ENCODE data around the gene APOL1. TPM values are rescaled to one million over a fixed set of nuclear protein-coding genes. Genes with fewer than 3 reads are reported as not detected.
"Not testable (repeated sequence)": the region's sequence is repeated elsewhere in the genome, so short reads cannot be mapped to it uniquely, and the experiment has no call there.

Gene APOL1
- polyA plus RNA-seq, 1 donor = 4.3 TPM

DNA sequence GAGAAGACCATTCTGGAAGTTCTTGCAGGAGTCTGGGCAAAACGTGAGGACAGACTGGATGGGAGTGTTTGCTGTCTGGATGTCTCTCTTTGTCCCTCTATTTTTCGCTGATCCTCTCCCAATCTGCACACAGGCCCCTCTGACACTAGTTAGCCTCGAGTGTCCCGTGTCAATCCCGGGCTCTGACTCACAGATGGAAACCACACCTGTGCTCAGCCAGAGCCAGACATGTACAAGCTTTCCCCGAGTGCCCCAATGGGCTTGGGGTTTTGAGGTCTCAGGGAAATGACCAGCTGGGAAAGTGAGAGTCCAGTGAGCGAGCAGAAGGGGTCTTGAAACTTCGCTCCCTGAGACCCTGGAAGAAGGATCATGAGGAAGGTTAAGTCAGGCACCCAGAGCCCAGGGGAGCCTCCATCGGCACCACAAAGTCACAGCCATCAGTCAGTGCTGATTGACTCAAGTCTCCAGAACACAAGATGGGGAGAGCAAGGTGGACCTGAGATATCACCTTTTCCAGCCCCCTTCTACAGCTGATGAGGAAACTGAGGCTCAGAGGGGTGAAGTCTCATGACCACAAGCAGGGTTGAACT, 27.5 kb upstream of the APOL1 start:
- no peak for DNase-seq (ENCODE audit: low read depth)

DNA sequence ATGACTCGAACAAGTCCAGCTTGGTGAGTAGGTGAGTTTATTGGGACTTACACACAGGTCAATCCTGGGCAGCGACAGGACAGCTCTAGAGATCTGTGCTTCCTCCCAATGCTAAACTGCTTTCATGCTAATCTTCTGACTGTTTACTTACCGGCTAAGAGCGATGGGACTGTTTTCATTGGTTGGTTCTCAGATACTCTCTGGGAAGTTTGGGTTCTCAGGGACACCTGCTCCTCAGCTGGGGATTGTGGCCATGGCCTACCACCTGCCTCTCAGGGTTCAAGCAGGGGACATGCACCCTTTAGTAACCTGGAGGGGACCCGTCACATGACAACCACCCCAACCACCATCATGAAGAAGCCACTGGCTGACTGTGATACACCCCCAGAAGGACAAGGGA, 26.7 kb upstream of the APOL1 start:
- no peak for DNase-seq (ENCODE audit: low read depth)

DNA sequence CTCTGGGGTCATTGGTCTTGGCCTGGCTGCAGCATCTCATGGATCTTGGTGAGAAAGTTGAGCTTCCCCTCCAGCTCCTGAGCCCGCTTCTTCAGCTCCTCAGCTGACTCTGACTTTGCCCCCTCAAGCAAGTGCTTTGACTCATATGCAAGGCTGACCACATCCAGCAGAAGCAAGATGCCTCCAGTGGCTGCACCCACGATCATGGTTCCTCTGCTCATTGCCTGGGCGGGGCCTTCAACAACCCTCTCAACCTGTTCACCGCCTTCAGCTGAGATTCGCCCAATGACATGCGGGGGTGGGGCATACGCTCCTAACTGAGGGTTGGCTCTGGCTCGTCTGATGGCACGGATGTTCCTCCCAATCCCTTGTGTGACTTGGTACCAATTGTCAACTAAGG, 25.5 kb upstream of the APOL1 start:
- no peak for DNase-seq (ENCODE audit: low read depth)

DNA sequence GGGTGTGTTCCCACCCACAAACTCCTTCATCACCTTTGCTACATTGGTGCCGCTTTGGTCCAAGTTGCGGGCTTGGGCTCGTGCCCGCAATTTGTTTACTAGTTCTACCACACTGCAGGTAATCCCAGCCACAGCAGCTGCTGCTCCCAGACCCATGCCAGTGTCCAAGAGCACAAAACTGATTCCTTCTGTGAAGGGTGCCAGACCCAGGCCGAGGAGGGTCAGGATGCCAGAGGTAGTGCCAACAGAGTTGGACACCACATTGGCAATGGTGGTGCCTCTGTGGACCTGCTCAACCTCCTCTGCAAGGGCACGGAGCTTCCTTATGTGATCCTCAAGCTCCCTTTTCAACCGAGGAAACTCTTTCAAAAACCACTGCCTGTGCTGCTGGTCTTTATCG, 25.1 kb upstream of the APOL1 start:
- DNase-seq (ENCODE audit: low read depth) = no peak

DNA sequence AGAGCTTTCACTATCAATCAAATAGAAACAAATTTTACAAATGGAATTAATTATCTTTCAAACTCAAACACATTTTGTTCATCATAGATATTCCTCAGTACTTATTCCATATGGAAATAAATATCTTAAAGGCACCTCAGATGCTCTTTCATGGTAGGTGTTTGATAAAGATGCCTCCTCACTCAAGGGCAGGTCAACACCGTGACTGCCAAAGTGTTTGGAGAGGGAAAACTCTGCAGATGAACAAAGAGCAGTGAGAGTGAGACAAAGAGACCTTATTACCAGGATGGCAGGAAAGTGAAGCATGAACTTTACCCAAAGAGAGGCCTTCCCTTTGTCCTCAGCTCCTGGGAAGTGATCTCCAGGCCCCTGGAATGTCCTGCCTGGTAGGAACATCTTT, 24.6 kb upstream of the APOL1 start:
- DNase-seq (ENCODE audit: low read depth) = not testable (repeated sequence)

DNA sequence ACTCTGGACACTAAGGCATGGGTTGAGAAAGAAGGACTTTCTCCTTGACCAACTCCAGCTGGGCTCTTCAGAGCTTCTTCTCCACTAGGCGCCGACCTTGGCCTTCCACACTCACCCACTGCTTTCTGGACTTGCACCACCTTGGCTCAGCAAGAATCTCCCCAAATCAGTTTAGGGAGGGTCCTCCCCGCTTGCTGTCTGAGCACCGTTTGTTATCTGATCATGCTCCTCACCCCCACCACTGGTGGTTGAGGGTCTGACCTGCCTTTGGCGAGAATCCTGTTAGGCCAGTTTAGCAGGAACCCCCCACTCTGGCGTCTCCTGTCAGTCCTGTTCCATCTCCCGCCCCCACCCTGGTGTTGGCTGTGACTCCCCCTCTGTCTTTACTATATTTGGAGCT, 24.0 kb upstream of the APOL1 start:
- no peak for DNase-seq (ENCODE audit: low read depth)

DNA sequence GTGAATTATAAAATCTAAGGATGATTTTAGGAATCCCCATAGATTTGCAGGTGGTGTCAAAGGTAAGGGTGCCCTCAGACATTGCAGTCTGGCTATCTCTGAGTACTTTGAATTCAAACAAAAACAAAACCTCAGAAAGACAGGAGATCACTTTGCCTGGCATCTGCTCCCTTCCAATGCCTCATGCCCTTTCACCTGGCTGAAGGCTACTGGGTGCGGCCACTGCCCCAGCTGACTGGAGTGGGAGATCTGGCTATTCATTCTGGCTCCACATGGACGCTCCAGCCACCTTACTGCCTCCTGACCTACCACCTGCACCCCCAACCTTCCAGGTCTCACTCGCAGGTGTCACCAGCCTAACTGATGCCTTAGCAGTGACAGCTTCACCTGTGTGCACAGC, 23.3 kb upstream of the APOL1 start:
- not testable (repeated sequence) for DNase-seq (ENCODE audit: low read depth)

DNA sequence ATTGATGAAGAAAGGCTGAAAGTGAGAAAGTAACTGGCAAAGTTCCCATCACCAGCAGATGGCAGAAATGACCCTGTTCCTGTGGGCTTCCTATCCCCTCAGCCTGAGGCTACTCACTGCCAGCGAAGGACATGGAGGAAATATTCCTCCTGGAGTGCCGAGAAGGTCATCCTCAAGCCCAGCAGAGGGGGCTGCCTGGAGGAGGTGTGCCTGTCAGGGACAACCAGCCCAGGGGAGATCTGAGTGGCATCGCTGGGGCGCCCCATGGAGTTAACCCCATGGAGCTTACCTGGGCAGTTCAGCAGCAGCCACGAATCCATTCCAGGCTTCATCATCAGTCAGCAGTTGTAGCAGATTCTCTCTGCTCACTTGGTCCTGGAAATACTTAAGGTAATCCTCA, 21.9 kb upstream of the APOL1 start:
- not testable (repeated sequence) for DNase-seq (ENCODE audit: low read depth)

DNA sequence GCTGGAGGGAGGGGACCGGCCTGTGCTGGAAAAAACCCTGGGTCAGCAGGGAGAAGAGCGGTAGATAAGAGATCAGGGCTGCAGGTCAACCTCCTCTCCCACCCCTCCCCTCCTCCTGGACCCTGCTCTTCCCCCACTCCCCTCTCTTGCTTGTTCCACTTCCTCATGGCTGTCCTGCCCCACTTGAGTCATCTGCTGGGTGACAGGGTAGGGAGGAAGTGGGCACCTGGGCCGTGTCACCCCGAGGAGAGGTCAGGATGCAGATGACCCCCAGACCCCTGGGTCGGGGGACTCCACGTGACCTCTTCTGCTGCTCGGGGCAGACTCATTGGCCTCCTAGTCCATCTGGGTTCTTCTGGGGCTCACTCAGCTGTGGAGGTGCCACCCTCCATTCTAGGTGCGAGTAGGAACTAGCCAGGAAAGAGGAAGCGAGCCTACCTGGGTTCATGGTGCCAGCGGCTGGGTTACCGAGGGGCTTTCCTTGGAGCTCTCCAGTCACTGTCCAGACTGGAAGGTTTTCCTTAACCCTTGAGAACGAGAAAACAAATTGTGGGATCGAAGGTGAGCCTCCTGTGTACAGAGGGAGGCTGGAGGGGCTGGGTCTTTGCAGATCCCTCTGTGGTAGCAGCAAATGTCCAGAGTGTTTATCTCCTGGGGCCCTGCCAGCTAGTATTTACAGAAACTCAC, 20.1 kb upstream of the APOL1 start:
- no peak for DNase-seq (ENCODE audit: low read depth)

DNA sequence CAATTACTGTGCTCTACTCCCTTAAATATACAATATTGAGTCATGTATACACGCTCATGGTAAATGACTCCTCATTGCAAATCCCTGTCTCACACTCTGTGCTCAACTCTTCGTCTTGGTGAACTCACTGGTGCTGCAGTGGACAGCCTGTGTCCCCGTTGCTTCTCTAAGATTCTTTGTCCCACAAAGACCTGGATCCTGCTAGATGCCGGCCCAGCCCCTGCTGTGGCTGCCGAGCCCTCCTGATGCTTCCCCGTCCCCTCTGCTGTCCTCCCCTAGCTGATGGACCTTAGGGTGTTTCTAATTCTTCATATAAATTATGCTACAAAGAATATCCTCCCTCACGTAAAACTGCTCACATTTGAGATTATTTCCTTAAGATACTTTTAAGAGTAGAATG, 19.1 kb upstream of the APOL1 start:
- DNase-seq (ENCODE audit: low read depth) = no peak

DNA sequence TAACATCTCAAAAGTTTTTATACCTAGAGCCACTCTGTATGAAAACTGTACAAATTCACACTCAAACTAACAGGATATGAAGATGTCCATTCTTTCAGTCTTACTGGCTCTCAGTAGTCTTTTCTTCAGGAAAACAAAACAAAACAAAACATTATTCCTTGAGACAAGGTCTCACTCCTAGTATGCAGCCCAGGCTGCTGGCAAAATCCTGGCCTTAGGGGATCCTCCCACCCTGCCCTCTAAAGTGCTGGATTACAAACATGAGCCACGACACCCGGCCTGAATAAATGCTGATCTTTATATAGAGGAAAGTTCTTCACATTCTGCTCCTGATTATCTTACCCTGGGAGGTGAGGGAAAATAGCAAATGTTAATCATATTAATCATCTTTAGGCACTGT, 18.7 kb upstream of the APOL1 start:
- no peak for DNase-seq (ENCODE audit: low read depth)

DNA sequence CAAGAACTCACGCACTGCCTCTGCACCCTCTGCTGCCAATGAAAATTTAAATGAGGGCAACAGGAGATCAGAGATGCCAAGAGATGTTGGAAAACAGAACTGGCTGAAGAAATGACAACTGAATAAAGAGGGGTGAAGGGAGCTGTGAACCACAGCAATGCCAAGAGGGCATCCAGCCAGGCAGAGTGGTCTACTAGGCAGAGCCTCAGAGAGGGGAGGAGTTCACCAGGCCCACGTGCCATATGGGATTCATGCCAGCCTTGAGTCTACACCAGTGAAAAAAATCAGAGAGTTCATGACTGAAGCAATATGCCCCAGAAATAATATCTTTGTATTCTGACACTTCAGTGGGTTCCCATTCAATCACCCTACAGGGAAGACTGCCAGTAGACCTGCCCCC, 18.0 kb upstream of the APOL1 start:
- DNase-seq (ENCODE audit: low read depth) = no peak

DNA sequence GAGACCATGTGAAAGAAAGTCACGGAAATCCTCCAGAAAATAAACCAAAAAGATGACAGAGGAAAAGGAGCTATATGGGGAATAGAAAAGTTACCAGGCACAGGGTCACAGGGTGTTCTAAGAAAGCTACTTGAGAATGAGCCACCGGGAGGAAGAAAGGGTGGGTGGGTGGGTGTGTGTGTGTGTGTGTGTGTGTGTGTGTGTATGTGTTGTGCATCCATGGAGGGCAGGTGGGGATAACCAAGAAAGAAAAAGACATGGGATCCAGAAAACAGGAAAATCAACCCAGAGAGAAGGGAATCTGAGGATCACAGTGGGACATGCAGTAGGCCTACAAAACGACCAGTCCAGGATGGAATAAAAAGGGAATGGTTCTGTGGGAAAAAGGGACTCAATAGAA, 17.3 kb upstream of the APOL1 start:
- DNase-seq (ENCODE audit: low read depth) = no peak

DNA sequence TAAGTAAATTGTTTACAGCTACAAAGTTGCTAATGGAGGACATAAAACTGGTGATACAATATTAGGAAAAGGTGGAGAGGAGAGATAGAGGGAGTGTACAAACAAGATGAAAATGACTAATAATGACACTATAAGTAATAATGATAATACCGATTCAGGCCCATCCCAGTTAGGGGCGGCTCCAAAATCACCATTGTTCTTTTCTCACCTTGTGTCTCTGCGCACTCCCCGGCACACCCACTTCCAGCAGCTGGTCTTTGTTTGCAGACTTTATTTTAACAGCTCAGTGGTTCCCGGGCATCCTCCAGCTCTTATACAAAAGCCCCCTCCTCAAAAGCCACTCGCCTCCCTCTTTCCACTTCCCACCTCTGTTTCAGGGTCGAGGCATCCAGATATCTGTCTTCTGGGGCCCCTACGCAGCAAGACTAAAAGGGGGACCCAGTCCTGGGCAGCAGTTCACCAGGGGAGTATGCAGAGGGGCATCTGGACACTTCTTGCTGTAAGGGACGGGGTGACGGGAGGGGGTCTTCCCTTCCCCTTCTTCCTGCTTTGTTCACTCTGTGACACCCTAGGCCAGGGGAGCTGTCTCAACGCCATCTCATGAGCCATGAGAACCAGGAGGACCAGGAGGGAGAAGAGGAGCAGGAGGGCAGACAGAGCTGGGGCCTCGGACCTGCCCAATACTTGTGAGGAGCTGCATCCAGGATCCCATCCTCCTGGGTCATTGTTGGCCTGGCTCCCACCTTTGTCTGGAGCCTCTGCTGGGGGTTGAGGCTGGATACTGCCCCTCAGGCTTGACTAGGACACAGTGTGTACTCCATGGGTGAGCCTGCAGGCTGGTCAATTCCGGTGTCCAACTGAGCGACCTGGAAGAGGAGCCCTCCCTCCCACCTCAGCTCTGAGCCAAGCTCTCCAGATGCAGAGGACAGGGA, 16.3 kb upstream of the APOL1 start:
- no peak for DNase-seq (ENCODE audit: low read depth)

DNA sequence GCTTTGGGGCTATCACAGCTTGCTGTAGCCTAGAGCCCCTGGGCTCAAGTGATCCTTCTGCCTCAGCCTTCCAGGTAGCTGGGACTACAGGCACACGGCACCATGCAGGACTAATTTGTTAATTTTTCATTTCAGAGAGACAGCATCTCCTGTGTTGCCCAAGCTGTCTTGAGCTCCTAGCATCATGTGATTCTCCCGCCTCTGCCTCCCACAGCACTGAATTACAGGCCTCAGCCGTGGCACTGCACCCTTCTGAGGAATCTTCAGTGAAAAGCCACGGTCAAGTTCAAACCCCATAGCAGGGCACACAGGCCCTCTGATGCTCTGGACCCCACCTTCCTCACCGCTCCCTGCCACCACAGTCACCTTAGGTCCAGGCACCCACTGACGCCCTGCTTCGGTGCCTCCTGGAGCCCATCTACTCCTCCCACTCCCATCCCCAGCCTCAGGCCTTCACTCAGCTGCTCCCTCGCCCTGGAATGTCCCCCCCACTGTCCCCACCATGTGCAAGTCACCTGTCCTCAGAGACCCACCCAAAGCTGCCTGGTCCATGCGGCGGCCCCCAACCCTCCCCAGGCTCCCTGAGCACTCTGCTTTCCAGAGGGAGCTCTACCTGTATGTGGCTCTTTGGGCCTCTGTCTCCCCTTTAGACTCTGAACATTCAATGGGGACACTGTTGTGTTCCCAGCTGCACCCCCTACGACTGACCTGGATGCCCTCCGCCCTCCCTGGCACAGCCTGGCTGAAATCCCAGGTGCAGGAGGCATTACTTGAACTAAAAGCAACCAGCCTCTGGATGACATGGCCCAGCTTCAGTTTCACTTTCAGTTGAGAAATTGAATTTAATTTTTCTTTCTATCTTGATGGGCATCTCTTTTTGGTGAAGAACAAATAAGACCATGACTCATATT, 15.2 kb upstream of the APOL1 start:
- DNase-seq (ENCODE audit: low read depth) = no peak

DNA sequence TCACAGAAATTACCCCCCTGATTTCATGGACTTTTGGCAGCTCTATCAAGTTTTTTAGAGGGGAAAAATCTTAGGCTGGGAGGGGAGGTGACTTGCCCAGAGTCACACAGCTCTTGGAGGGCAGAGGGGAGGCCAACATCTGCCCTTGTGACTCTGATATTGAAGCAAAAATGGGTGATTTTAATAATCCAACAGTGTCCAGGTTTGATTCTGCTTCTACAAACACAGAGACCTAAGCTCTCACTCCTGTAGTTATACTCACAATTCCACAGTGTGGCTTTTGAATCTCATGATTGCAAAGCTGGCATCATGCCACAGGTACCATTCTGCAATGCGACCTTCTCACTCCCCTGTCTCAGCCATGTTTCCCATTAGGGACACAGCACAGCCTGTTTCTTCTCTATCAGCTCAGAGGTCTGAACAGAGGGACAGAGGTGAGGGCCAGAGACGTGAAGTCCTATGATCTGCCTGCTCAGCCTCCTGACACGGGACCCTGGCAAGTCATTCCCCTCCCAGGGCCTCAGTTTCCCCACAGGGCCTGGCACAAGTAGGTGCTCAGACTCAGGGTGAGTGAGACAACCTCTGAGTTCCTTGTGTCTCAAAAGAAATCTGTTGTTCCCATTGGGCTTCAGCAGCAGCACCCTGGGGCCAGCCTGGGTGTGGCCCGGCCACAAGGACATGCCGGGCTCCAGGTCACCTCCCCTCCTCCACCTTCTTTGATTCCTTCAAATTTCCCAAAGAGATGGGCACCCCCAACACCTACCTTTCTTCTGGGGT, 14.4 kb upstream of the APOL1 start:
- no peak for DNase-seq (ENCODE audit: low read depth)

DNA sequence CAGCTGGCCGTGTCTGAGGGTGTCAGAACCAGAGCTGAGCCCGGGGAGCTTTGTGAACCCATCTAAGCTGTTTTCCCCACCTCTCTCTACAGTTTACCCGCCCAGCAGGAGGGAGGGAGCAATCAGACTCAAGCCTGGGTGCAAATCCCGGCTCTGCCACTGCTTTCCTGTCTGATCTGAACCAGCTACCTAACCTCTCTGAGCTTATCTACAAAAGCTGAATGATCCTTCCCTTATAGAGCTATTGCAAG, 13.9 kb upstream of the APOL1 start:
- DNase-seq (ENCODE audit: low read depth) = no peak

DNA sequence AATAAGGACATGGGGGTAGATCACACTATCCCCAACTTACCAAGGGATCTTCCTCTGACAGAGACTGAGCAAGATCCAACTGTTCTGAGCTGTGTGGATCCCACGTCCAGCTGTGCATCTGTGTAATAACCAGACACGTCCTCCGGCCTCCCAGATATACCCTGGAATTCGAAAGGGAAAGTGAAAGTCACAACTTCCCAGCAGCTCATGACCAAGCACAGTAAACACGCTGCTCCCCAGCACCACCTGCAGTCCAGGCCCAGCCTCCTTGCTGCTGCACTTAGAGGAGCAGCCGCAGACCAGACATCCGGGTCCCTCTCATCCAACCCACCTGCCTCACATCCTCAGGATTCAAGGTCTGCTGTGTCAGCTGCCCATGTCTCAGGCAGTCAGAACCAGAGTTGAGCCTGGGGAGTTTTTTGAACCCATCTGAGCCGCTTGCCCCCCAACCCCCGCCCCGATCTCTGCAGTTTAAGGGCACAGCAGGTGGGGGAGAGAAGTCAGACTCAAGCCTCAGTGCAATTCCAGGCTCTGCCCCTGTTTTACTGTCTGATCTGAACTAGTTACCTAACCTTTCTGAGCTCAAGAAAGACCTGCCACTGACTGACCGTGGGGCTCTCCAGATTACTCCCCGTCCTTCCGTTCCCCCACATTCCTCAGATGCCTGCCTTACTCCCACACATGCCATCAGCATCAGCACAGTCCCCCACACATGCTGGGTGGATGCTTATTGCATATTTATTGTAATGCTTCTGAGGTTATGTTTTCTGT, 13.3 kb upstream of the APOL1 start, which contains the start of gene APOL2:
Gene APOL2, minus strand, starts transcription at position 127 of the 771 bp plus-strand sequence. CDS start 6,365 bp downstream, outside the sequence.
- peak; percentile 91 for DNase-seq (ENCODE audit: low read depth)

DNA sequence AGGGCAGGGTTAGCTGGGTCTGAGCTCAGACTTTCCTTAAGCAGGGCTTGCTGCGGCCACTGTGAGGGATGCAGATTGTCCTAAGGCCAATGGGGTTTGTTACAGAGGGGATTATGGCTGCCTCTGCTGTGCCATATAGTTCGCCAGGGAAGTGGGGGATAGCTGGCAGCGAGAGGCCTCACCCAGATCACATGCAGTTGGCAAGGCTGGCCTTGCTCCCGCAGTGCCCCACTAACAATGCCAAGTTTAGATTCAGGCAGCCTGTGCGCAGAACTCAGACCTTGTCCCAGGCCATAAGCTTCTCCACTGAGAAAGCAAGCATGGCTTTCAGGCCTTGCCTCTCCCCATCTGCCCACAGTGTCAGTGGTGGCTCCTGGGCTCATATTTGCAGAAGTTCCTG, 8.9 kb upstream of the APOL1 start:
- DNase-seq (ENCODE audit: low read depth) = no peak

Data from forelimb muscle (tissue), 1 donor.